B cell (primary cell): ENCODE results near the gene LIMD2.

Experiments used
- EZH2 ChIP-seq: IDR thresholded peaks from 2 replicates; pipeline ENCODE4 v1.6.1; 2012; ENCODE audit warnings: borderline replicate concordance, low read depth, mild to moderate bottlenecking, moderate library complexity, low read length; ENCODE audit not compliant: insufficient read depth, poor library complexity, severe bottlenecking
- TF ChIP-seq, protein P1 (sequence below): fragments of 200-600 bp; IDR thresholded peaks from one replicate; pipeline ENCODE4 v1.8.0; 2022; ENCODE audit warnings: antibody characterized with exemption, mild to moderate bottlenecking

DNA sequence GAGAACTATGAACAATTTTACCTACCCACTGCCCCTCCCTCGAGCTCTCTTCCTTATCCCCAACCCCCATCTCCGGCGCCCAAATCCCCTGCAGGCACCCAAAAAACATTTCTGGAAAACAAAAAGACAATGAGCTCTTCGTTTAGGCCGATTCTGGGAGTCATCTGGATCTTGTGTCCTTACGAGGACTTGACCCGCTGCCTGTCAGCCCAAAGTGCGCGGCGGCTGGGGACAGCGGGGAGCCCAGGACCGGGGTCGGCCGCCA lies 41.1 kb upstream of the LIMD2 start:
- TF ChIP-seq, protein P1, sequence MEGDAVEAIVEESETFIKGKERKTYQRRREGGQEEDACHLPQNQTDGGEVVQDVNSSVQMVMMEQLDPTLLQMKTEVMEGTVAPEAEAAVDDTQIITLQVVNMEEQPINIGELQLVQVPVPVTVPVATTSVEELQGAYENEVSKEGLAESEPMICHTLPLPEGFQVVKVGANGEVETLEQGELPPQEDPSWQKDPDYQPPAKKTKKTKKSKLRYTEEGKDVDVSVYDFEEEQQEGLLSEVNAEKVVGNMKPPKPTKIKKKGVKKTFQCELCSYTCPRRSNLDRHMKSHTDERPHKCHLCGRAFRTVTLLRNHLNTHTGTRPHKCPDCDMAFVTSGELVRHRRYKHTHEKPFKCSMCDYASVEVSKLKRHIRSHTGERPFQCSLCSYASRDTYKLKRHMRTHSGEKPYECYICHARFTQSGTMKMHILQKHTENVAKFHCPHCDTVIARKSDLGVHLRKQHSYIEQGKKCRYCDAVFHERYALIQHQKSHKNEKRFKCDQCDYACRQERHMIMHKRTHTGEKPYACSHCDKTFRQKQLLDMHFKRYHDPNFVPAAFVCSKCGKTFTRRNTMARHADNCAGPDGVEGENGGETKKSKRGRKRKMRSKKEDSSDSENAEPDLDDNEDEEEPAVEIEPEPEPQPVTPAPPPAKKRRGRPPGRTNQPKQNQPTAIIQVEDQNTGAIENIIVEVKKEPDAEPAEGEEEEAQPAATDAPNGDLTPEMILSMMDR: no peak
- TF ChIP-seq EZH2: no peak
